ENCODE data around the gene MYO1E.

Gene MYO1E

GRCh38 chr15:59222906-59223550, 149.6 kb downstream of the MYO1E start:
- no peak for DNase-seq

- DNase-seq, result no peak
These were observed 150.9 kb downstream of the MYO1E start for GRCh38 chr15:59221511-59222505.

GRCh38 chr15:59218710-59219109, 154.0 kb downstream of the MYO1E start:
- DNase-seq, result no peak

- no peak for DNase-seq
These were observed 154.7 kb downstream of the MYO1E start for GRCh38 chr15:59217876-59218498.

GRCh38 chr15:59216911-59217310, 155.8 kb downstream of the MYO1E start:
- no peak for DNase-seq

GRCh38 chr15:59210186-59210585, 162.5 kb downstream of the MYO1E start:
- DNase-seq, result no peak

- no peak for DNase-seq
These were observed 163.9 kb downstream of the MYO1E start for GRCh38 chr15:59208613-59209249.

- DNase-seq, result no peak
These were observed 166.0 kb downstream of the MYO1E start, which contains the start of gene LDHAL6B for GRCh38 chr15:59206623-59207183. LDHAL6B (plus strand) TSS chr15:59206843; CDS start chr15:59206941, 98 bp downstream.

- no peak for DNase-seq
These were observed 166.6 kb downstream of the MYO1E start for GRCh38 chr15:59205839-59206622.

GRCh38 chr15:59203657-59204056, 169.0 kb downstream of the MYO1E start:
- DNase-seq, result no peak

GRCh38 chr15:59203008-59203407, 169.7 kb downstream of the MYO1E start:
- DNase-seq, result no peak

GRCh38 chr15:59200560-59200959, 172.1 kb downstream of the MYO1E start:
- DNase-seq, result no peak

- no peak for DNase-seq
These were observed 172.8 kb downstream of the MYO1E start for GRCh38 chr15:59199626-59200465.

GRCh38 chr15:59197454-59197853, 175.2 kb downstream of the MYO1E start:
- no peak for DNase-seq

GRCh38 chr15:59196416-59196815, 176.3 kb downstream of the MYO1E start:
- no peak for DNase-seq

GRCh38 chr15:59194639-59195325, 177.9 kb downstream of the MYO1E start:
- DNase-seq, result no peak

- no peak for DNase-seq
These were observed 180.8 kb downstream of the MYO1E start for GRCh38 chr15:59191855-59192237.

GRCh38 chr15:59190291-59190690, 182.4 kb downstream of the MYO1E start:
- no peak for DNase-seq

- no peak for DNase-seq
These were observed 183.4 kb downstream of the MYO1E start for GRCh38 chr15:59189241-59189640.

- no peak for DNase-seq
These were observed 186.2 kb downstream of the MYO1E start for GRCh38 chr15:59186501-59186900.
